K562 (cell line): ENCODE results near the gene RPRML. TPM values are rescaled to one million over a fixed set of nuclear protein-coding genes. Genes with fewer than 3 reads are reported as not detected.

Experiments used
- ATAC-seq: fragments of 200-7000 bp; cut with Tn5 transposase; 3 replicates; pipeline ENCODE4 v1.9.1; 2020; ENCODE audit warnings: moderate library complexity
- BruUV-seq: library from RNA; stranded (reverse); fragments of 400-500 nt; replicated peaks from 2 replicates; lab custom pipeline; 2021; lab: Mats Ljungman, UMichigan
- CTCF ChIA-PET: fragments of 300-600 bp; formaldehyde crosslinking; extraction: SDS; loops from one replicate; lab custom pipeline; 2021; ENCODE audit warnings: low intra/inter-chr PET ratio; lab: Yijun Ruan, JAX
- POLR2A ChIA-PET: fragments of 300-600, 350-650 bp; sonication (Branson Sonifier 250); formaldehyde crosslinking; extraction: SDS; loops from one replicate; lab custom pipeline; 2021; ENCODE audit warnings: antibody characterized with exemption, inconsistent platforms; lab: Yijun Ruan, JAX
- DNase-seq, 4 experiments: peaks; one replicate each; pipeline versions ENCODE4 v3.0.0 to v3.0.0-alpha.2; 2011 to 2018; ENCODE audit warnings: low spot score in 3 of 4, mixed read lengths in 3 of 4; ENCODE audit errors: extremely low read depth in 1 of 4
- FAIRE-seq: peaks from 2 replicates; lab custom pipeline; 2011; peaks lifted over from hg19 to GRCh38; lab: Jason Lieb, UNC
- H2AFZ ChIP-seq: 2 replicates; pipeline ENCODE4 v1.6.0; 2011; ENCODE audit warnings: low read depth, low read length, control low read depth, inconsistent platforms
- H3K27ac ChIP-seq: fragments of 200-600 bp; 3 replicates; pipeline ENCODE4 v1.8.0; 2011; ENCODE audit warnings: low read depth, mild to moderate bottlenecking, control low read depth, inconsistent platforms, low read length, moderate library complexity, mixed read lengths; ENCODE audit errors: extremely low read depth
- H3K27me3 ChIP-seq, 2 experiments: fragments of 300-600 bp in 1 of 2; 2 replicates in 1 of 2; 3 replicates in 1 of 2; pipeline versions ENCODE4 v1.6.0 to v1.8.0; 2011; ENCODE audit warnings: inconsistent platforms in 2 of 2, low read length in 2 of 2, mild to moderate bottlenecking in 1 of 2, mixed read lengths in 1 of 2, moderate library complexity in 1 of 2; ENCODE audit not compliant: control insufficient read depth in 2 of 2, insufficient read depth in 2 of 2
- H3K36me3 ChIP-seq: fragments of 300-600 bp; 3 replicates; pipeline ENCODE4 v1.8.0; 2011; ENCODE audit warnings: mild to moderate bottlenecking, low read length, inconsistent platforms; ENCODE audit not compliant: control insufficient read depth, insufficient read depth
- H3K4me1 ChIP-seq, 2 experiments: fragments of 200-600 bp in 1 of 2; replicated peaks in 1 of 2; 2 replicates in 1 of 2; 3 replicates in 1 of 2; pipeline versions ENCODE4 v1.5.1 to v1.8.0; 2011; ENCODE audit warnings: inconsistent platforms in 2 of 2, low read length in 2 of 2, mild to moderate bottlenecking in 1 of 2, mixed read lengths in 1 of 2, moderate library complexity in 1 of 2; ENCODE audit not compliant: control insufficient read depth in 2 of 2, insufficient read depth in 2 of 2
- H3K4me2 ChIP-seq: 2 replicates; pipeline ENCODE4 v1.6.1; 2011; ENCODE audit warnings: low read length, control low read depth, inconsistent platforms, mixed read lengths; ENCODE audit not compliant: insufficient read depth
- H3K4me3 ChIP-seq: fragments of 200-600 bp; sonication (generic), shearing (Covaris generic); 2 replicates; pipeline ENCODE4 v1.5.1; 2016; ENCODE audit warnings: control low read depth, inconsistent platforms
- H3K79me2 ChIP-seq: fragments of 200-600 bp; 3 replicates; pipeline ENCODE4 v1.8.0; 2011; ENCODE audit warnings: low read length, inconsistent platforms; ENCODE audit not compliant: control insufficient read depth, insufficient read depth
- H3K9ac ChIP-seq, 2 experiments: 2 replicates each; pipeline versions ENCODE4 v1.6.0 to v1.6.1; 2011; ENCODE audit warnings: low read depth in 2 of 2, low read length in 2 of 2, control low read depth in 1 of 2, inconsistent platforms in 1 of 2, mild to moderate bottlenecking in 1 of 2, mixed read lengths in 1 of 2; ENCODE audit not compliant: insufficient read depth in 1 of 2
- H3K9me1 ChIP-seq: one replicate; pipeline ENCODE4 v1.6.0; 2011; ENCODE audit warnings: inconsistent platforms, mild to moderate bottlenecking, low read length, moderate library complexity; ENCODE audit not compliant: control insufficient read depth, insufficient read depth
- H3K9me3 ChIP-seq: replicated peaks from 2 replicates; pipeline ENCODE4 v1.5.1; 2011; ENCODE audit warnings: low read depth, low read length, inconsistent platforms; ENCODE audit not compliant: control insufficient read depth, insufficient read depth
- H4K20me1 ChIP-seq: replicated peaks from 2 replicates; pipeline ENCODE4 v1.6.1; 2011; ENCODE audit warnings: low read length, inconsistent platforms, mixed read lengths; ENCODE audit not compliant: control insufficient read depth, insufficient read depth
- ATF7 ChIP-seq: fragments of 450-650 bp; IDR thresholded peaks from 2 replicates; pipeline ENCODE4 v1.7.1; 2014; ENCODE audit warnings: mild to moderate bottlenecking, moderate library complexity
- BRF2 ChIP-seq: IDR thresholded peaks from 3 replicates; pipeline ENCODE4 v1.6.1; 2011; ENCODE audit warnings: borderline replicate concordance, mild to moderate bottlenecking; ENCODE audit not compliant: insufficient read length, insufficient read depth
- NCOA1 ChIP-seq: fragments of 450-650 bp; IDR thresholded peaks from 2 replicates; pipeline ENCODE4 v1.6.1; 2016; ENCODE audit warnings: low read depth
- NR2C1 ChIP-seq, 2 experiments: fragments of 450-650 bp; IDR thresholded peaks; 2 replicates each; pipeline ENCODE4 v1.6.1; 2017; ENCODE audit warnings: mild to moderate bottlenecking in 2 of 2, antibody characterized with exemption in 1 of 2, inconsistent platforms in 1 of 2, missing compliant biosample characterization in 1 of 2, missing genetic modification characterization in 1 of 2
- SREBF1 ChIP-seq: fragments of 150-350 bp; IDR thresholded peaks from 2 replicates; pipeline ENCODE4 v1.6.1; 2014; ENCODE audit warnings: antibody characterized with exemption, low read depth, low read length, borderline replicate concordance
- TAL1 ChIP-seq: fragments of 450-650 bp; IDR thresholded peaks from 2 replicates; pipeline ENCODE4 v1.6.1; 2016; ENCODE audit warnings: mild to moderate bottlenecking
- TCF3 ChIP-seq: sonication (generic); formaldehyde crosslinking; IDR thresholded peaks from 2 replicates; pipeline ENCODE4 v1.4.0; 2020; ENCODE audit warnings: mild to moderate bottlenecking, missing genetic modification reagents
- TFAP4 ChIP-seq: sonication (generic); formaldehyde crosslinking; IDR thresholded peaks from 2 replicates; pipeline ENCODE4 v1.8.0; 2022; ENCODE audit warnings: missing genetic modification reagents, mild to moderate bottlenecking, moderate library complexity, borderline replicate concordance
- YY1 ChIP-seq, 3 experiments: IDR thresholded peaks; 2 replicates each; pipeline ENCODE4 v1.6.1; 2011; ENCODE audit warnings: low read length in 2 of 3, mild to moderate bottlenecking in 2 of 3, moderate library complexity in 2 of 3, borderline replicate concordance in 1 of 3, control low read depth in 1 of 3, low read depth in 1 of 3; ENCODE audit not compliant: insufficient read depth in 3 of 3, insufficient replicate concordance in 2 of 3, control insufficient read depth in 1 of 3, insufficient read length in 1 of 3; ENCODE audit errors: extremely low read depth in 1 of 3
- ZNF584 ChIP-seq: fragments of 200-800 bp; sonication (Bioruptor generic); IDR thresholded peaks from 2 replicates; pipeline ENCODE4 v1.6.1; 2016; ENCODE audit warnings: low read depth, mild to moderate bottlenecking, missing genetic modification characterization, missing compliant biosample characterization
- WGBS: fragments of 100-300 bp; shearing (Covaris generic); methylation state at CpG from one replicate; pipeline ENCODE4 v1.1.6; 2016; ENCODE audit warnings: low coverage, mixed read lengths; ENCODE audit not compliant: insufficient coverage; ENCODE audit errors: missing lambda C conversion rate; 5-methylcytosine and 5-hydroxymethylcytosine counted together
- in situ Hi-C: fragments of 300-500 bp; cut with MboI; formaldehyde crosslinking; loops from 4 replicates; pipeline ENCODE4 v1.15.0; 2018; ENCODE audit warnings: inconsistent platforms, mixed read lengths
- intact Hi-C: fragments of 100-400 bp; cut with micrococcal nuclease; formaldehyde crosslinking; loops from 2 replicates; pipeline ENCODE4 v1.14.2; 2022
- polyA plus RNA-seq, 8 experiments: library from polyadenylated mRNA; depleted of rRNA in 4 of 8; stranded (reverse) in 5 of 8; unstranded in 3 of 8; fragments of >200 nt; fragmentation: Nextera tagmentation in 2 of 8; fragmentation: Illumina TruSeq in 1 of 8; extraction: Ambion mirVana in 2 of 8; extraction: Trizol in 1 of 8; gene quantifications; 2 replicates each; pipeline versions ENCODE4 v1.2.1 to v1.2.3, GENCODE V29; 2011 to 2014; ENCODE audit warnings: inconsistent platforms in 1 of 8, missing spikeins in 1 of 8
- total RNA-seq, 7 experiments: library from RNA; depleted of rRNA in 6 of 7; stranded (reverse); fragments of >200 nt in 6 of 7; fragmentation: Illumina TruSeq in 2 of 7; extraction: Trizol in 2 of 7; gene quantifications; 2 replicates each; pipeline versions ENCODE4 v1.2.1 to v1.2.3, GENCODE V29; 2011 to 2021; ENCODE audit warnings: low replicate concordance in 1 of 7

The RPRML gene
- total and polyA plus RNA-seq, 9 of the 15 experiments (the other 6 are each of a cell fraction or from before 2014, with no cell fraction given), result not detected

GRCh38 chr17:46977750-46978488 is 1.1 kb downstream of the RPRML start:
- Histone ChIP-seq H3K4me1 (peaks cover 10 to 30% of the 10 kb centered on the region in 2 experiments; a peak in 4 of 5 replicates), H3K27ac (no peak overlapping the region), H4K20me1 (no peaks in the 10 kb centered on the region; the same call in 1 of the 2 replicates), H3K36me3 (no peaks in the 10 kb centered on the region), H3K9me3 (no peaks in the 10 kb centered on the region), H2AFZ (no peak overlapping the region), H3K4me2 (no peak overlapping the region), H3K9me1 (no peaks in the 10 kb centered on the region), H3K9ac (no peak overlapping the region), H3K79me2 (no peaks in the 10 kb centered on the region), H3K4me3 (no peak overlapping the region), H3K27me3 (peaks cover 27 to 53% of the 10 kb centered on the region in 2 experiments; a peak in 4 of 5 replicates)
- in situ Hi-C loops (loop anchor here (25.0 kb wide), 1 partner anchor 634 kb away; no protein-coding TSS in a partner anchor), intact Hi-C loops (no loop called here)
- ATAC-seq (no peak), DNase-seq (no peak), FAIRE-seq (no peak)
- ChIA-PET POLR2A (interaction anchor here (0.6 to 1.4 kb wide), 4 partner anchors 11 to 1806 kb away, joined by 3 read pairs; no protein-coding TSS in a partner anchor), CTCF (no interaction called here)
- TF ChIP-seq NR2C1 (IDR thresholded peaks at IDR 0.05) (no peak), NR2C1 (tag; IDR thresholded peaks at IDR 0.05) (no peak), TAL1 (no peak), ATF7 (no peak)
- BruUV-seq, result no TSS peak
- 52% methylated on average over 25 of the region's 36 CpGs for WGBS

- in situ Hi-C loops, result loop anchor here (25.0 kb wide), 1 partner anchor 635 kb away; no protein-coding TSS in a partner anchor
- Histone ChIP-seq H3K9me1 (no peaks in the 10 kb centered on the region), H4K20me1 (peaks cover 4% of the 10 kb centered on the region; the same call in 1 of the 2 replicates), H2AFZ (peak overlapping the region; percentile 12), H3K79me2 (no peaks in the 10 kb centered on the region), H3K4me2 (peak overlapping the region; percentile 72), H3K27ac (no peak overlapping the region), H3K4me1 (peaks cover 10 to 30% of the 10 kb centered on the region in 2 experiments; a peak in 4 of 5 replicates), H3K27me3 (peaks cover 30 to 56% of the 10 kb centered on the region in 2 experiments; a peak in 4 of 5 replicates), H3K36me3 (no peaks in the 10 kb centered on the region), H3K4me3 (no peak overlapping the region), H3K9ac (peak overlapping the region in 1 of 2 experiments; percentile 21; a peak in 1 of 4 replicates), H3K9me3 (no peaks in the 10 kb centered on the region)
- BruUV-seq, result no TSS peak
- peak; percentile 91 for ATAC-seq
- intact Hi-C loops, result no loop called here
- DNase-seq, result peak; percentile 37 to 64 (median 46)
- ChIA-PET POLR2A (interaction anchor here (0.6 to 1.5 kb wide), 4 partner anchors 10 to 1805 kb away, joined by 3 read pairs; no protein-coding TSS in a partner anchor), CTCF (no interaction called here)
- WGBS, result 28% methylated on average over 7 of the region's 7 CpGs
- FAIRE-seq, result peak; percentile 65
- TF ChIP-seq NCOA1, result no peak
- peak; percentile 54; the same call in 1 of the 2 replicates for TF ChIP-seq TFAP4 (CRISPR knock-in tag)
- TF ChIP-seq ZNF584 (CRISPR knock-in tag), result no peak
- no peak for TF ChIP-seq BRF2
- TF ChIP-seq TCF3 (CRISPR knock-in tag), result no peak
- no peak for TF ChIP-seq SREBF1
- TF ChIP-seq YY1 (IDR thresholded peaks at IDR 0.05; ENCODE audit: borderline replicate concordance in 1 of 3, control insufficient read depth in 1 of 3, extremely low read depth in 1 of 3, insufficient read depth in 3 of 3, insufficient read length in 1 of 3, insufficient replicate concordance in 2 of 3, low read depth in 1 of 3, low read length in 2 of 3), result peak in 2 of 3 experiments; percentile 73 to 84
These were observed 1.7 kb downstream of the RPRML start for GRCh38 chr17:46977348-46977747.
